HepG2 (cell line): ENCODE measurements around the gene MED13L. TPM values are rescaled to one million over a fixed set of nuclear protein-coding genes. Genes with fewer than 3 reads are reported as not detected.

Source experiments
- ATAC-seq: fragments of 200-7000 bp; cut with Tn5 transposase; 3 replicates; pipeline ENCODE4 v1.9.1; 2020; ENCODE audit warnings: mild to moderate bottlenecking, moderate library complexity
- BruUV-seq: library from RNA; stranded (reverse); fragments of 400-500 nt; replicated peaks from 2 replicates; lab custom pipeline; 2021; lab: Mats Ljungman, UMichigan
- CTCF ChIA-PET: fragments of 300-600 bp; formaldehyde crosslinking; extraction: SDS; loops from one replicate; lab custom pipeline; 2021; ENCODE audit warnings: low total read pairs, inconsistent platforms, low intra/inter-chr PET ratio; lab: Yijun Ruan, JAX
- POLR2A ChIA-PET: fragments of 350-600 bp; sonication (Branson Sonifier 250); formaldehyde crosslinking; loops from one replicate; lab custom pipeline; 2020; ENCODE audit warnings: antibody characterized with exemption, inconsistent platforms; lab: Yijun Ruan, JAX
- DNase-seq: peaks from one replicate; pipeline ENCODE4 v3.0.0-alpha.2; 2015; ENCODE audit warnings: low spot score
- FAIRE-seq: peaks from 3 replicates; lab custom pipeline; 2011; peaks lifted over from hg19 to GRCh38; lab: Jason Lieb, UNC
- H2AFZ ChIP-seq: one replicate; pipeline ENCODE4 v1.6.1; 2011; ENCODE audit warnings: low read length, inconsistent platforms
- H3K27ac ChIP-seq: fragments of 300-600 bp; 3 replicates; pipeline ENCODE4 v1.8.0; 2011; ENCODE audit warnings: mixed run types, mild to moderate bottlenecking, mixed read lengths, low read length, inconsistent platforms; ENCODE audit not compliant: insufficient read depth; ENCODE audit errors: extremely low read length
- H3K27me3 ChIP-seq, 2 experiments: fragments of 200-600 bp in 1 of 2; 2 replicates in 1 of 2; 3 replicates in 1 of 2; pipeline versions ENCODE4 v1.6.0 to v1.8.0; 2011; ENCODE audit warnings: low read length in 2 of 2, mild to moderate bottlenecking in 2 of 2, moderate library complexity in 2 of 2, inconsistent platforms in 1 of 2; ENCODE audit not compliant: insufficient read depth in 2 of 2, control insufficient read depth in 1 of 2
- H3K36me3 ChIP-seq, 2 experiments: fragments of 200-600 bp in 1 of 2; replicated peaks in 1 of 2; 2 replicates in 1 of 2; 3 replicates in 1 of 2; pipeline versions ENCODE4 v1.5.1 to v1.8.0; 2011; ENCODE audit warnings: low read length in 2 of 2, inconsistent platforms in 1 of 2; ENCODE audit not compliant: insufficient read depth in 2 of 2, control insufficient read depth in 1 of 2
- H3K4me1 ChIP-seq: 2 replicates; pipeline ENCODE4 v1.5.1; 2012; ENCODE audit warnings: low read length, inconsistent platforms; ENCODE audit not compliant: insufficient read depth
- H3K4me2 ChIP-seq: 2 replicates; pipeline ENCODE4 v1.6.0; 2011; ENCODE audit warnings: low read depth, low read length, inconsistent platforms
- H3K4me3 ChIP-seq, 3 experiments: fragments of 200-600 bp in 1 of 3; sonication (generic), shearing (Covaris generic) in 1 of 3; replicated peaks in 1 of 3; 2 replicates each; pipeline ENCODE4 v1.5.1; 2011 to 2016; ENCODE audit warnings: low read length in 3 of 3, inconsistent platforms in 2 of 3, low read depth in 2 of 3, mild to moderate bottlenecking in 2 of 3, control low read depth in 1 of 3, mixed read lengths in 1 of 3; ENCODE audit not compliant: insufficient read depth in 1 of 3
- H3K79me2 ChIP-seq: one replicate; pipeline ENCODE4 v1.6.1; 2011; ENCODE audit warnings: low read length, inconsistent platforms; ENCODE audit not compliant: insufficient read depth
- H3K9ac ChIP-seq: 2 replicates; pipeline ENCODE4 v1.6.0; 2011; ENCODE audit warnings: mild to moderate bottlenecking, low read depth, low read length, inconsistent platforms; ENCODE audit not compliant: insufficient read depth
- H3K9me3 ChIP-seq: 2 replicates; pipeline ENCODE4 v1.5.1; 2012; ENCODE audit warnings: mild to moderate bottlenecking, low read length
- H4K20me1 ChIP-seq: 2 replicates; pipeline ENCODE4 v1.6.0; 2011; ENCODE audit warnings: inconsistent platforms, mild to moderate bottlenecking, low read length, moderate library complexity; ENCODE audit not compliant: insufficient read depth
- CC2D1A ChIP-seq: sonication (generic); formaldehyde crosslinking; IDR thresholded peaks from 2 replicates; pipeline ENCODE4 v1.8.1; 2023; ENCODE audit warnings: mild to moderate bottlenecking, missing genetic modification reagents
- MNT ChIP-seq: fragments of 450-650 bp; IDR thresholded peaks from 2 replicates; pipeline ENCODE4 v1.6.1; 2016
- ZKSCAN1 ChIP-seq: fragments of 150-350 bp; IDR thresholded peaks from 2 replicates; pipeline ENCODE4 v1.6.1; 2014; ENCODE audit warnings: low read length
- ZNF75D ChIP-seq: sonication (generic); formaldehyde crosslinking; IDR thresholded peaks from 2 replicates; pipeline ENCODE4 v1.8.1; 2023; ENCODE audit warnings: missing genetic modification reagents, mild to moderate bottlenecking, borderline replicate concordance
- WGBS: methylation state at CpG from one replicate; pipeline ENCODE4 v1.1.6; 2017; ENCODE audit warnings: low lambda C conversion rate; 5-methylcytosine and 5-hydroxymethylcytosine counted together
- in situ Hi-C: cut with HindIII; loops from 2 replicates; pipeline ENCODE4 v1.10.0; 2017; ENCODE audit warnings: low pct_unique_long_range_greater_than_20kb; ENCODE audit not compliant: extremely low pct_ligation_motif_present
- intact Hi-C: fragments of 100-400 bp; cut with micrococcal nuclease; formaldehyde crosslinking; loops from one replicate; pipeline ENCODE4 v1.10.0; 2022; ENCODE audit not compliant: unreplicated experiment
- polyA plus RNA-seq, 8 experiments: library from polyadenylated mRNA; depleted of rRNA in 3 of 8; stranded (reverse) in 7 of 8; unstranded in 1 of 8; fragments of >200 nt; fragmentation: Illumina TruSeq in 4 of 8; extraction: Trizol in 4 of 8; gene quantifications; 2 replicates each; pipeline versions ENCODE4 v1.2.1 to v1.2.3, GENCODE V29; 2011 to 2016; ENCODE audit warnings: low read depth in 4 of 8, missing spikeins in 1 of 8, mixed read lengths in 1 of 8; ENCODE audit not compliant: insufficient read depth in 1 of 8
- total RNA-seq, 5 experiments: library from RNA; depleted of rRNA; stranded (reverse); fragments of >200 nt; fragmentation: Illumina TruSeq; extraction: Trizol; gene quantifications; 2 replicates each; pipeline ENCODE4 v1.2.3, GENCODE V29; 2016; ENCODE audit warnings: low read depth in 1 of 5
- TF ChIP-seq, protein P1 (sequence below), 2 experiments: sonication (generic) in 1 of 2; formaldehyde crosslinking in 1 of 2; IDR thresholded peaks; 2 replicates each; pipeline versions ENCODE4 v1.4.0 to v1.6.1; 2018 to 2020; ENCODE audit warnings: missing genetic modification reagents in 2 of 2, borderline replicate concordance in 1 of 2, low read depth in 1 of 2, mild to moderate bottlenecking in 1 of 2, missing biosample characterization in 1 of 2

The MED13L gene
- total and polyA plus RNA-seq, 2 of the 13 experiments (the other 11 are each of a cell fraction or from before 2014, with no cell fraction given): 24.8 to 38.9 TPM

DNA sequence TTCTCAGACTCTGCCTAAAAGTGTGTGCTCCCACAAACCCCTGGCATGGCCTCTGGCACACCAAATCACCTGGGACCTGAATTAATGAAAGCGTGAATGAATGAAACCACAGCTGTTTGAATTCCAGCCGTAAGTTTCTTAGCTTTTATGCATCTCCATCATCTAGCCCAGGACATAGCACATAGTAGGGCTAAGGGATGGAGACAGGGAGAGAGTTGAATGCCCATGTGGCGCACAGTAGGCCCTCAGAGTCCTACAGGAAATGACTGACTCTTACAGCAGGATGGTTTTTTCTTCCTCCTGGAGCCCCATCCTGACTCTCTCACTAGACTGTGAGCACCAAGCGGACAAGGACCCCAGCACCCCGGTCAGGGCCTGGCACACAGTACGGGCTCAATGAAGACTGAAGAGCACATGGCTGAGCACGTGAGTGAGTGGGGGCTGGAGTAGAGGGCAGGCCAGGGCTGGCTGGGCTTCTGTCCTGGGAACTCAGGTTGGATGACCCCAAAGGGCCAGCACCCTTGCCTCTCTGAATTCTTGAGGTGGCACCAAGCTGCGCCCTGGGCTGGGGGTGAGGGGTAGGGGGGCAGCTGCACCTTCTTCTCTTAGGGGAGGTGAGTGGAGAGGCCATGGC, 351.3 kb downstream of the MED13L start:
- Histone ChIP-seq H4K20me1 (no peaks in the 10 kb centered on the region), H3K4me3 (no peak overlapping the region), H3K27me3 (peaks cover 0 to 17% of the 10 kb centered on the region in 2 experiments; a peak in 1 of 5 replicates), H3K9ac (no peak overlapping the region), H3K36me3 (no peaks in the 10 kb centered on the region), H3K4me2 (no peak overlapping the region), H3K4me1 (no peaks in the 10 kb centered on the region), H2AFZ (no peak overlapping the region), H3K27ac (no peak overlapping the region), H3K9me3 (peaks cover 8% of the 10 kb centered on the region), H3K79me2 (no peaks in the 10 kb centered on the region)
- ChIA-PET POLR2A (no interaction called here), CTCF (no interaction called here)
- DNase-seq (no peak), ATAC-seq (no peak), FAIRE-seq (no peak)
- BruUV-seq: no TSS peak
- intact Hi-C loops: no loop called here
- TF ChIP-seq CC2D1A (CRISPR knock-in tag): no peak
- TF ChIP-seq MNT: peak; percentile 86
- peak; percentile 72 for TF ChIP-seq ZKSCAN1
- in situ Hi-C loops: no loop called here
- 52% methylated on average over 3 of the region's 8 CpGs for WGBS

DNA sequence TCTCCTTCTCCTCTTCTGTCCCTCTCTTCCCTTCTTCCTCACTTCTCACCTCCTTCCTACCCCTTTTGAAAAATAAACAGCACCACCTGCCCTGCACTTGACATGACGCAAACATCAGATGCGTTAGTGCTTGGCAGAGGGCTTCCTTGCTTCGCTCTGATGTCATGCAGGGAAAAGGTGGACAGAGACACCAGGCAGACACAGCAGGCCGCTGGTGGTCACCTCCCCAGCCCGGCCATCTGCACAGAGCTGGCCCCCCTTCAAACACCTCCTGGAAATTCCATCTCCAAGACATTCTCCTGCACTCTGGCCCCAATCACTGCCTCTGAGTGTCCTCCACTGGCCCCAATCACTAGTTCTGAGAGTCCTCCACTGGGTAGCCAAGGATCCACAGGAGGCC, 353.6 kb downstream of the MED13L start:
- TF ChIP-seq, protein P1, sequence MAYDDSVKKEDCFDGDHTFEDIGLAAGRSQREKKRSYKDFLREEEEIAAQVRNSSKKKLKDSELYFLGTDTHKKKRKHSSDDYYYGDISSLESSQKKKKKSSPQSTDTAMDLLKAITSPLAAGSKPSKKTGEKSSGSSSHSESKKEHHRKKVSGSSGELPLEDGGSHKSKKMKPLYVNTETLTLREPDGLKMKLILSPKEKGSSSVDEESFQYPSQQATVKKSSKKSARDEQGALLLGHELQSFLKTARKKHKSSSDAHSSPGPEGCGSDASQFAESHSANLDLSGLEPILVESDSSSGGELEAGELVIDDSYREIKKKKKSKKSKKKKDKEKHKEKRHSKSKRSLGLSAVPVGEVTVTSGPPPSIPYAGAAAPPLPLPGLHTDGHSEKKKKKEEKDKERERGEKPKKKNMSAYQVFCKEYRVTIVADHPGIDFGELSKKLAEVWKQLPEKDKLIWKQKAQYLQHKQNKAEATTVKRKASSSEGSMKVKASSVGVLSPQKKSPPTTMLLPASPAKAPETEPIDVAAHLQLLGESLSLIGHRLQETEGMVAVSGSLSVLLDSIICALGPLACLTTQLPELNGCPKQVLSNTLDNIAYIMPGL (CRISPR knock-in tag; IDR thresholded peaks at IDR 0.05; ENCODE audit: borderline replicate concordance in 1 of 2, low read depth in 1 of 2): no peak
- TF ChIP-seq ZNF75D (CRISPR knock-in tag): no peak
- H3K79me2 ChIP-seq: no peaks in the 10 kb centered on the region
- ChIA-PET POLR2A (no interaction called here), CTCF (no interaction called here)
- in situ Hi-C loops: loop anchor here (25.0 kb wide), 2 partner anchors 1262 to 1937 kb away; no protein-coding TSS in a partner anchor
- H3K9me3 ChIP-seq: peaks cover 8% of the 10 kb centered on the region
- H3K36me3 ChIP-seq: no peaks in the 10 kb centered on the region
- H3K9ac ChIP-seq: no peak overlapping the region
- H3K27me3 ChIP-seq: peaks cover 0 to 17% of the 10 kb centered on the region in 2 experiments; a peak in 1 of 5 replicates
- FAIRE-seq (no peak), DNase-seq (no peak), ATAC-seq (no peak)
- H2AFZ ChIP-seq: no peak overlapping the region
- no peak overlapping the region for H3K27ac ChIP-seq
- intact Hi-C loops: loop anchor here (1.0 kb wide), 1 partner anchor 23 kb away; no protein-coding TSS in a partner anchor
- no TSS peak for BruUV-seq
- no peaks in the 10 kb centered on the region for H4K20me1 ChIP-seq
- WGBS: 19% methylated on average over 5 of the region's 5 CpGs
- peaks cover 3% of the 10 kb centered on the region; the same call in 1 of the 2 replicates for H3K4me1 ChIP-seq
- H3K4me3 ChIP-seq: no peak overlapping the region
- H3K4me2 ChIP-seq: no peak overlapping the region
